CD4-positive, alpha-beta T cell treated with Interleukin-10 for 1 hour (primary cell): Measurements from ENCODE around the gene NEURL1.
A peak's percentile ranks its signal among the peaks of the same experiment; 100 is the strongest.
"Not testable (repeated sequence)": the region's sequence is repeated elsewhere in the genome, so short reads cannot be mapped to it uniquely, and the experiment has no call there.

Experiments
- DNase-seq: peaks from one replicate; pipeline ENCODE4 v3.0.0-alpha.2; 2020

The NEURL1 gene

DNA sequence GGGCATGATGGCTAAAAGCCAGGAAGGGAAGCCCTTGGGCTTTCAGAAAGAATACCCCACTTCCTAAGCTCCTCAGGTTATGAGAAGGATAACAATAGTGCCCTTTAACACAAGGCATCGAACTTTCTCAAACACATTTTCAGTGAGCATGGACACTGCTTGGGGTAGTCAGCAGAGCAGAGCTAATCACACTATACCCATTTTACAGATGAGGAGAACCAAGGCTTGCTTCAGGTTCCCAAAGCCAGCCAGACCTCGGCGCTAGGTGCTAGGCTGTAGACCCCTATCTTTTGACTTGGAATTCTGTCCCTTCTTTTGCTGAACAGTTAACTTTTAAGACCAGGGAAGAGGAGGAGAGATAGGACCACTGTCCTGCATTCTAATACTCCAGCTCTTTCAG, 1.8 kb downstream of the NEURL1 start:
- DNase-seq = no peak

DNA sequence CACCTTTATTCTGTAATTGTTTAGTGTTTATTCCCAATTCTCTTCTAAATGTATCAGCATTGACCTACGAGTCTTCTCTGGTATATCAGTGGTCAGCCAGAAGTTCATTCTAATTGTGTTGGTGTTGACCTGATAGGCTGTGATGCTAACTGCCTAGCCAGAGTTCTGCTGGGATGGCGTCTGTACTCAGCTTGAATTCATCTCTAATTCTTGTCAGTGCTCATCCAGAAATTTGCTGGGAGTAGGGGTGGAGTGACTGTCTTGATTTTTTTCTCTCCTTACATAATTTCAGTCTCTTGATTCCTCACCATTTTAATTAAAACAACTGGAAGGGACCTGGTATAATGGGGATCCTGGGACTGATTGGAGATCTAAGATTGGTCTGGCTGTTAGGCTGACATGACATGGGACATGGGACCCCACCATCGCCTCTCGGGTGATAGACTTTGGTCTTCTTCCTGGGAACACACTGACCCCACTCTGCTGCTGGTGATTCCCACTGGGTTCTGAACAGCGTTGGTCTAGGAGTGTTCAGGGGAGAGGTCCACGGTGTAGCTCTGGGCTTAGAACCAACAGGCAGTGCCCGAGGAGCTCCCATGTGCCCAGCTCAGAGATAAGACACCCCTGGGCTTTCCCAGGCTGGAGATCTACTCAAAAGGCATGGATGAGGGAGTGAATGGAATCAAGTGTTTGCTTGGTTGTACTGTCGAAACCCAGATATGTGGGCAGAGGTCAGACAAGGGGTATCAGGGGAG, 3.8 kb downstream of the NEURL1 start:
- no peak for DNase-seq

DNA sequence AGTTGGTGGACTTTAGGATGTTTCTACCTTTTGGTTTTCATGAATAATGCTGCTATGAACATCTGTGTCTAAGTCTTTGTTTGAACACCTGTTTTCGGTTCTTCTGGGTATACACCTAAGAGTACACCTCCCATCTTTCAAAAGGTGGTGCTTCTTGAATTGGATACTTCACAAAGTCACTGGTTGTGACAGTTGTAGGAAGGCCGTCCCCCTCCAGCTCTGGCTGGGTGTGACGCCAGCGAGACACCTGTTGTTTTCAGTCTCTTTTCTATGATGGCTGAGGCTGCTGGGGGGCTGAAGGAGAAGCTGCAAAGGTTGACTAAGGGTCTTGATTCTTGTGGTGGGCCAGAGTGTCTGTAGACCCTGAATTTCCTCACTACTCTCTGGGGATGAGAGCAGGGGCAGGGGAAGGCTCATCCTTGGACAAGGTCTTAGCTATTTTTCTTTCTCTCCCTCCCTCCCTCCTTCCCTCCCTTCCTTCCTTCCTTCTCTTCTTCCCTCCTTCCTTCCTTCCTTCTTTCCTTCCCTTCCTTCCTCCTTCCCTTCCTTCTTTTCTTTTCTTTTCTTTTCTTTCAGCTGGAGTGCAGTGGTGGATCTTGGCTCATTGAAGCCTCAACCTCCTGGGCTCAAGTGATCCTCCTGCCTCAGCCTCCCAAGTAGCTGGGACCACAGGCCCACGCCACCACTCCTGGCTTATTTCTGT, 5.6 kb downstream of the NEURL1 start:
- no peak for DNase-seq

DNA sequence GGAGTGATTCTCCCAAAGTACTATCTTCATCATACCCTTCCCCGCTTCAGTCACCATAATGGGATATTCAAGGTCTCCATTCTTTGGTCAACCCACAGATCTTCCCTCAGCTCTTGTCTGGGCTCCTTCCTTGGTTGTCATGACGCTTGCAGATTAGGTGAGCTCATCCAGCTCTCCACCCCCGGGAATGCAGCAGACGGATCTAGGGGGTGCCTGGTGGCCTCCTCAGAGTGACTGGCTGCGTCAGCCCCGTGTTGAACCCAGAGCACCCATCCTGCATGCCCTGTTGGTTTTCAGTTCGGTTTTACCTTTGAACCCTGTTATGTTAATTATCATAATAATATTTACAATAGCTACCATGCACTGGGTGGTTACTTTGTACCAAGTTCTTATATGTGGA, 6.4 kb downstream of the NEURL1 start:
- no peak for DNase-seq

DNA sequence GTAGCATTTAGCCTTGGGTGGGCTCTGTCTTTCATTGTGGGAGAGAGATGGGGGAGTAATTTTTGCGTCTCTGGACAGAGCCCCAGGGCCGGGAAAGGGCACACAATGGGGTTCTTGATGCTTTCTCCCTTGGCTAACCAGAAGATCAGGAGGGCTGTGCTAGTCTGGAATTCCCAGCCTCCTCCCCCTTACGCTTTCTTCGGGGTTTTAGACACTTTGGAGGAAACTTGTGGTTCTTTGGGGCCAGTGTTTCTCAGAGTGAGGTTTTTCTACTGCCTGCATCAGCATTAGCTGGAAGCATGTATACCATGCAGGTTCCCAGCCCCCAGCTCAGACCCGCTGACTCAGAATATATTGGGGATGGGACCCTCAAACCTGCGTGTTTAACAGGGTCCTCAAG, 7.0 kb downstream of the NEURL1 start:
- no peak for DNase-seq

DNA sequence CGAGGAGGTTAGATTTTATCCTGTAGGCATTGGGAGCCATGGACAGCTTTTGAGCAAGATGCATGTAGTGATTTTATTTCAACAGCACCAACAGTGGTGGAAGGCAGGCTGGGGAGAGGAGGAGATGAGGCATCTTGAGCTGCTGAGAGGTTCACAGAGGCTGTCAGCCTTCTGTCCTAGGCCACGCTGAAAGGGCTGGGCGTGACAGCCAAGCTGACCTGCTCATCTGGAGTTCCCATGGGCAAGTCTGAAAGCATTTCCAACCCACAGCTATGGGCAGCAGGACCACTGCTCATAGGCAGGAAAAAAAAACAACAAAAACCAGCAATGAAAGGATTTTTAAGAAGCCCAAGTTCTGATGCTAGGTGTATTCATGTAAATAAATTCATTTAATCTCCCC, 7.7 kb downstream of the NEURL1 start:
- DNase-seq = no peak

DNA sequence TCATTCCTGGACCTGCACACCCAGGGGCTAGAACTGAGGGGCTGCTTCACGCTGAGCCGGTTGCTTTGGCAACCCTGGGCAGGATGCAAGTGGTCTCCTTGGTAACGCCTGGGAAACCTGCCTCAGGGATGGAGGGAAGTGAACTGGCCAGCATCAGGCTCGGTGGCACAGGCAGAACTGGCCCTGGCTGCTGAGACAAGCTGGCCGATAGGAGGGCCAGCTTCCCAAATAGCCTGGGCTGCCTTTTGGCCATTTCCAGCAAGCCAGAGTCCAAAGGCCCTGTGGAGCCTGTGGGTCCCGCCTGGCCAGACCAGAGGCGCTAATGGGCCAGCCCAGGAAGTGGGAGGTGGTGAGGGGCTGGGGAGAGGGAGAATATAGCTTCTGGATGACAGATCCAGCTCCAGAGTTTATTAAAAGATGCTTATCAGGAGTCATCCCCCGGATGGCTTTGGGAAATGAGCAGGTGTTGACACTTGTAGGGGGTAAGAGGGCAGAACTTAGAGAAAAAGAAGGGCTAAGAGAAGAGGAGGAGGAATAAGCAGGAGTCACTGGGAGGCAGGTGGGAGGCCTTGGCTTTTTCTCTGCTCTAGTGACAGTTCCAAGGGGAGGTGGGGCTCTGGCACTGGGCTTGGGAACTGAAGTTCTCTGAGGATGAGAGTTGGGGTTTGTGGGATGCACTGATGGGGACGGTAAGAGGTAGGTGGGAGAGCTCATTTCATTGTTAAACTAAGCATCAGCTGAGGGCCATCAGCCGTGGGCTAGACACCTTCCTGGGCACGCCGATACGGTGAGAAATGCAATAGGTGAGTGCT, 9.6 kb downstream of the NEURL1 start:
- DNase-seq = no peak

DNA sequence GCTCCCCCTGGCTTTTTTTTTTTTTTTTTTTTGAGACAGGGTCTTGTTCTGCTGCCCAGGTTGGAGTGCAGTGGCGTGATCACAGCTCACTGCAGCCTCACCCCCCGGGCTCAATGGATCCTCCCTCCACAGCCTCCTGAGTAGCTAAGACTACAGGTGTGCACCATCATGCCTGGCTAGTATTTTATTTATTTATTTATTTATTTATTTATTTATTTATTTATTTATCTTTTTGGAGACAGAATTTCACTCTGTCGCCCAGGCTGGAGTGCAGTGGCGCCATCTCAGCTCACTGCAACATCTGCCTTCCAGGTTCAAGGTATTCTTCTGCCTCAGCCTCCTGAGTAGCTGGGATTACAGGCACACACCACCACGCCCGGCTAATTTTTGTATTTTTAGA, 10.3 kb downstream of the NEURL1 start:
- not testable (repeated sequence) for DNase-seq

DNA sequence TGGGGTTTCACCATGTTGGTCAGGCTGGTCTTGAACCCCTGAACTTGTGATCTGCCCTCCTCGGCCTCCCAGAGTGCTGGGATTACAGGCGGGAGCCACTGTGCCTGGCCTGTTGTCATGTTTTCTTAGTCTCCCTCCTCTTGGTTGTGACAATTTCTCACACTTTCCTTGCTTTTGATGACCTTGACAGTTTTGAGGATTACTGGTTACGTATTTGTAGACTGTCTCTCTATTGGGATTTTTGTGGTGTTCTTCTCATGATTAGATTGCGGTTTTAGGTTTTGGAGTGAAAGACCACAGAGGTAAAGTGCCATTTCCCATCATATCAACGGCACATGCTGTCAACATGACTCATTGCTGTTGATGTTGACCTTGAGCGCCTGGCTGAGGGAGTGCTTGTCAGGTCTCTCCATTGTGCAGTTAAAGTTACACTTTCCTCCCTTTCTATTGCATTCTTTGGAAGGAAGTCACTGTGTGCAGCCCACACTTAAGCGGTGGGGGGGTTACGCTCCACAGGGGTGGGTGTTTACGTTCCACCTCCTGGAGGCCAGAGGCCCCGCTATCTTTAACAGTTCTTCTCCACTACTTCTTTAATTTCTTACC, 10.8 kb downstream of the NEURL1 start:
- DNase-seq = peak; percentile 45

DNA sequence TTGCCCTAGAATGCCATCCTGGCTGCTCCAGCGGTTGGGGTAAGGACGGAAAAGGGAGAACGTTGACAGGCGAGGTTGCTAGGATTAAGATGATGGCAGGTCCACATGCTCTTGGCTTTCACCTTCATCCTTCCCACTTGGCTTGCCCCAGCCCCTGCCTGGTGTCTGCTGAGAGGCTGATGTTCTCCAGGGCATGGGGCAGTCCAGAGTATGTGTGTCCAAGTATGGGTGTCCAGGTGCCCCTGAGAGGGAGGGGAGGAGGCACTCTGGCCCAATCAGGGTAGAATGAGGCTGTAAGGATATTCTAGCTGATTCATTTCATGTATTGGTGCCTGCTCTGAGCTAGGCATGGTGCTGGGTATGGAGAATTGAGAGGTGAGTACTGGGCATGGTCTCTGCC, 12.6 kb downstream of the NEURL1 start:
- no peak for DNase-seq

DNA sequence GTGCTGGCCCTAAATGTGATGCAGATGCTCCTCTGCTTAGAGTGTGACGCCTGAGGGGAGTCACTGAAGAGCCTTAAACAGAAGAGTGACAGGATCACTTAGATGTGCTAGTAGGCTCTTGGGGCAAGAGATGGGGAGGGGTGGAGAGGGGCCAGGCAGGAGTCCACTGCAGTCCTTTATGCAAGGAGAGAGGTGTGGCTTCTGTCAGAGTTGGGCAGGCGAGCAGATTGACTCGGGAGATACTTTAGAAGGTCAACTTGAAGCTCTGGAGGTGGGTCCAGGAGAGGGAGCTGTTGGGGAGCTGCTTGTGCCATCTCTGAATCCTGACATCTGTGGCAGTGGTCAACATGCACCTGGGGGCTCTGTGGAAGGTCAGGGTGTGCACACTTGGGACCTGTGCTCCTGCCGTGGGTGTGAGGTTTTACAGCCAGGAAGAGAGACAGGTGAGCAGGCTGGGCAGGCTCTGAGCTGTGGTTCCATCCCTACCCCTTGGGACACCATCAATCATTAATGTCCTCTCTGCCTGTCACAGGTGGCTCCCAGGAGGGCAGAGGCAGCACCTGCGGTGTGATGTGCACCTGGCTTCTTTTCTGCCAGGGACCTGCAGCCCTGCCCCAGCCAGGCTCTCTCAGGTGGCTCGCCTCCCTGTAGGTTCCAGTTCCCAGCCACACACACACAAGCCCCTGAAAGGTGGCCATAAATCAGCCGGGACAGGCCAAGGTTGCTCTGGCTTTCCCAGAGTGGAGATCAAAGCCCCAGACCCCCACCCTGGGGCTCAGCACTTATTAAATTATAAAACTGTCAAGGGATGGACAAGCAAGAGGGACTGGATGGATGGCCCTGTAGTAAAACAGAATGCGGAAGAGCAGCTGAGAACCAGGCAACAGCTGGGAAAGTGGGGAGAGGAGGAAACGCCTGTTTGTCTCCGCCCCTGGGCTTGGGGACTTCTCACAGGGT, 14.0 kb downstream of the NEURL1 start:
- no peak for DNase-seq

DNA sequence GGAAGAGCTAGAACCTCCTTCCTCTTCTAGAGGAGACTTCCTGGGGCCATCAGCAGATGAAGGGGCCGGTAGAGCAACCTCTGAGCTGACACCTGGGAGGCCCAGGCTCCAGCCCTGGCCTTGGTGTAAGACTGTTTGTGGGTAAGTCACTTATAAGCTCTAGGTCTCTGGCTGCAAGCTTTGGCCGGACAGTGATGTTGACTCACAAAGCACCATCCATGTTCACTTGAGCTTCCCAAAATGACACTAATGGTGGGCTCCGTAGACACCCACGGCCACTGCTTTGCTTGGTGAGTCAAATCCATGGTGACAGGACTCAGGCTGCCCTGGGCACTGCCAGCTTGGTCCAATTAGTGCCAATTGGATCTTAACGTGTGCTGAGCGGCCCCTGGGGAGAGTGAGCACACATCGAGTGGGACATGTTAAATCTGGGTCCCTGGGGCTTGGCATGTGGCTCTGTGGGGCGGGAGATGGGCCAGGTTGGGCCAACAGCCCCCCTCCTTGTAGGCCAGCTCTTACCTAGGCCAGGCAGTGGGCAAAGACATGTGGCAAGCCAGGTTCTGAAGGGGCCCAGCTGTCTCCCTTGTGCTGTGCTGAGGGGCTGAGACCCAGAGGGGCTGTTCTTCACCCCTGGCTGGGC, 16.7 kb downstream of the NEURL1 start:
- DNase-seq = no peak

DNA sequence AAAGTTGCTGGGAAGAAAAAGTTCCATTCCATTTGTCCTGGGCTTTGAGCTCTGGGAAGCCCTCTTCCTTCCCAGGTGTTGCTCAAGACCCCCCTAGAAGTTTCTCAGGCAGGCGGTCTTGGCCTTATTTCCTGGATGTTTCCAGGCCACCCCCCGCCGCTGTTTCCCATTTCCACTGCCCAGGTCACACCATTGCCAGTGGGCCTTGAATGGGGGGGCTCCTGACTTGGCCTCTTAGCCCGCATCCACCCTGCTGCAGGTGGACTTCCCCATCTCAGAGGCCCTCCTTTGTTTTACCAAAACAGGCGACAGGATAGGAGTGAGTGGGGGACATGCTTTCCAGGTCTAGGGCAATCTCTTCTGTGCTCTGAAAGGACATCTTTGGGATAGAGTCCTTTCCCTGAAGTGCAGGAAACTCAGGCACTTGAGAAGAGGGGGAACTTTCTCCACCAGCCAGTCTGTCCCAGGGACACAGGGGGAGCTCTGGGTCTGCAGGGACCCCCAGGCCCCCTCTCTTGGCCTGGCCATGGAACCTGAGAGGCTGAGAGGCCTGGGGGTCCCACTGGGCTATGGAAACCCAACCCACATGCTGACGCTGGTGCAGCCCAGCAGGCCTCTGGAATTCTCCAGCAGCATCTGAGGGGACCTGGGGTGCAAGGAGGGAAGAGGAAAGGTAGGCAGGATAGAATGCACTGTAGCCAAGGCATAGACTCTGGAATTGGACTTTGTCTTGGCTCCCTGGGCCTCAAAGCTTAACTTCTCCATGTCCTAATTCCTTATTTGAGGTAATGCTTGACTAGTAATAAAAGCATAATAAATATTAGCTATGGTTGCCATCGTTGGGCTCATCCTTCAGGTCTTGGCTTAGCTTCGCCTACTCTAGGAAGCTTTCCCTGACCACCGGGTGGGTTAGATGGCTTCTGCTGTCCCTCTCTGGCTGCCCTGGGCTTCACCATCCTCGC, 17.6 kb downstream of the NEURL1 start:
- no peak for DNase-seq

DNA sequence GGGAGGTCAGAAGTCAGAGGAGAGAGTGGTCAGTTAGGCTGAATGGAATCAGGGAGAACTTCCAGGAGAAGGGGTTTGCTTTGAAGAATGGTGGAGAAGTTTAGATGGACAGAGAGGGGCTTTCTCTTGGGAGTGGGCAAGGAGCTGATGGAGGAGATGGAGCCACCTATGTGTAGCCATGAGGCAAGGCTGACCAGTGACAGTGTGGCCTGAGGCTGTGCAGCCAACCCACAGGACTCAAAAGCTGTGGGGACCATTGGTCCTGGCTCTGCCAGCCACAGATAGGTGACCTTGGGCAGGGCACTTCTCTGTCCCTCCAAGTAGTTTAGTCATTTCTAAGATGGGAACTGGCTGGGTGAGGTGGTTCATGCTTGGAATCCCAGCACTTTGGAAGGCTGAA, 18.7 kb downstream of the NEURL1 start:
- no peak for DNase-seq

DNA sequence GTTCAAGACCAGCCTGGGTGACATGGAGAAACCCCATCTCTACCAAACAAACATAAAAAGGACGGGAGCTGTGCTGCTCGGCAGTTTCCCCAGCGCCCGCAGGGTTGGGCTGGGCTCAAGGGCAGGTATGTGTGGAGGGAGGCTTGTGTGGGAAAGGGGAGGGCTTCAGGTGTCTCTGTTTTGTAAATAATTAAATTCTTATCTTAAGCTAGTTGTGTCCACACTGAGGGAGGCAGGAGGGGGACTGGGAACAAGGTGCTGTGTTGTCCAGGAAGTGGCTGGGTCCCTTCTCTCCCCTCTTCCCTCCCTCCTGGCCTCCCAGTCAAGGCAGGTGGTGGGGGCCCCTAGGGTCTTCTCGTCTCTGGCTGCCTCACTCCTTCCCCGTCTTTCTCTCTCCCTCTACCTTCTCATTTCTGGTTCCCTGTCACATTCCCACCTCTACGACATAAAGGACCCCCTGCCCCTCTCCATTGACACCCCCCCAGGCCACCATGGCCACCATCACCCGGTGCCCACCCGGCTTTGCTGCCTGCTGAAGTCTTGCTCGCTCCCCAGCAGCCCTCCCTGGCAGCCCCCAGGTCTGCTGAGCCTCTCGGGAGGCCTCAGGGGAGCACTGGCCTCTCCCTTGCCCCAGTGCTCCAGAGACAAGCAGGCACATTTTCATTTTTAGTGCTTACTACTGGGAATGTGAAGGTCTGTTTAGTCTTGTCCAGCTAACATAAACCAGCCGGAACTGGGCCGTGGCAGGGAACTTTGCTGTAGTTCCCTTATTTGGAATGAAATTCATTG, 19.3 kb downstream of the NEURL1 start:
- DNase-seq = no peak

DNA sequence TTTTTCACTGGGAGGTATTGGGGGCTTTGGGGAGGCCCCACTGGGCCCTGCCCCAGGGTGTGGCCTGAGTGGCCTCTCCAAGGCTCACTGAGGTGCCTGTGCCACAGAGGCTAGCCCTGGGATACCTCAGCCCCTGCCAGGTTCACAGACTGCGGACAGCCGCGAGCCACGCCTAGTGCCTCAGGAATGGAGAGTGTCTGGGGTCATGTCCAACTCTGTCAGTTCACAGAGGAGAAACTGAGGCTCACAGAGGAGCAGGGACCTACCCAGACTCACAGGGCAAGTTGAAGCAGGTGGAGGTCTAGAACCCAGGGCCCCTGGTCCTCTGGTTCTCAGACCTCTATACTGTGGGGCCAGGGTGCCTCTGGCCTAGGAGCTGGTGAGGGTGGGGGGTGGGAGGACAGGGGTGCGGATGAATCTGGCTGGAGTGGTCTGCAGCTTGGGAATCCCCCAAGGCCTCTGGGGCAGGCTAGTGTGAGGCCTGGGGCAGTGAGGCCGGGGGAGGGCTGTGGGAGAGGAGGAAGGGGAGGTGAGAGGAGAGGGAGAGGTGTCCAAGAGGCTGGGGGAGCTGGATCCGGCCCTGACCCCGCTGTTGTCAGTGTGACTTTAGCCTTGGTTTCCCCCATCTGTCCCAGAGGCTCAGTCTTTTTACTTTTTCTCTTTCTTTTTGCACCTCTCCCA, 20.0 kb downstream of the NEURL1 start:
- DNase-seq = no peak

DNA sequence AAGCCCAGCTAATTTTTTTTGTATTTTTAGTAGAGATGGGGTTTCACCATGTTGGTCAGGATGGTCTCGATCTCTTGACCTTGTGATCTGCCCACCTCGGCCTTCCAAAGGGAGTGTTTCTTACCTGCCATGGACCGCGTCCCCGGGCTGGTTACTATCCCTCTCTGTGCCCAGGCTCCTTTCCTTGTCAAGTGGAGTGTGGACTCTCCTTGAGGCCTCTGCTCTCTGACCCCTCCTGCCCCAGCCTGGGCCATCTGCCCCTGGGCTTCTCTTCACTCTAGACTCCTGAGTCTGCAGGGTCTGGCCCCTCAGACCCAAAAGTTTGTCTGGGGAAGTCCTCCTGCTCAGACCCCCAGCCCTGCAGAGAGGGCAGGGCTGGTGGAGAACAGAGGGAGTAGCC, 20.7 kb downstream of the NEURL1 start:
- DNase-seq = no peak

DNA sequence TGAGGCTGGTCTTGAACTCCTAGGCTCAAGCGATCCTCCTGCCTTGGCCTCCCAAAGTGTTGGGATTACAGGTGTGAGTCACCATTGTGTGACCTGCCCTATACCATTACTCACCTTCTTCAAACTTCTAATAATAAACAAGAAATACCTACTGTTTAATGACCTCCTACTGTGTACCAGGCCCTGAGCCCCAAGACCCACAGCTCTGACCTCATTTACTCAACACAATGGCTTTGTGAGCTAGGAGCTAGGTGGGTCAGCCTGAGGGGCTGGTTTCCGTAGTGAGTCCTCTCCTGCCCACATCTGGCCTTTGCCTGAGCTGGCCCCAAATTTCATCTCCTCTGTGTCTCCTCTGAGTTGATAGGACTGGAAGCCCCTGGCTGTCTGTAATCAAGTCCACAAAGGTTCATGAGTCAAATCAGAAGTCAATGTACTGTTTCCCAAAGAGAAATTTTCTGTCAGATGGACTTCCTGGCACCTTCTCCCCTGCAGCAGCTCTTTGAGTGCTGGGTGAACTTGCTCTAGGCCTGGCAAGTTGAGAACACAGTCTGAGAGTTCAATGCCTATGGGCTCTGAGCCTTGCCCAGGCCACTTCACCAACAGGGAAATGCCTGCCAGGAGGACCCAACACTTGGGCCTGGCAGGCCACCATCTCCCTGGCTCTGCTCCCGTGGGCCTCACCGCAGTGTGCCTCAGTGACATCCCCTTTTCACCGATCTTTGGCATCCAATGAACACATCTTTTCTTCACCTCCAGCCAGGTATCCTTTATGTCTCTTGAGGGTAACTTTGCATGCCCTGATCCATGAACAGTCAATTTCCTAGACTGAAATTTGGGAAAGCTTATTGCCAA, 24.0 kb downstream of the NEURL1 start:
- no peak for DNase-seq
